Testis (tissue), 2 donors: ENCODE data around the gene SPON1.

ENCODE experiments used
- POLR2A ChIP-seq: fragments of 450-650 bp; IDR thresholded peaks from one replicate; pipeline ENCODE4 v1.6.1; 2017; ENCODE audit warnings: antibody characterized with exemption, mild to moderate bottlenecking, moderate library complexity
- TF ChIP-seq, protein P1 (sequence below), 3 experiments: fragments of 450-650 bp in 2 of 3; fragments of 200-600 bp in 1 of 3; sonication (generic) in 1 of 3; IDR thresholded peaks; one replicate each; pipeline ENCODE4 v1.5.1; 2016 to 2019; ENCODE audit warnings: antibody characterized with exemption in 3 of 3, mild to moderate bottlenecking in 2 of 3, moderate library complexity in 1 of 3

DNA sequence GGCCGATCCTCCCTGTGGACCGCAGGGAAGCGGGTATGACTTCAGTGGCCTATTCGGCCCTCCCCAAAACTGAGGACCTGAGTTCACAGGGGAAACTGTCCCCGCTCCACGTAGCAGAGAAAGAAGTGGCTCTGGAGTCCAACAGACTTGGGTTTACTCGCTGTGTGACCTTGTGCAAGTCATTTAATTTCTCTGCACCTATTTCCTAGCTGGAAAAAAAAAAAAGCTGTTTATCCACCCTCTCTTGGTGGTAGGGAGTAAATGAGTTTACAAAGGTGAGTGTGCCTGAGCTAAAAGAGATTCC lies 2.2 kb downstream of the SPON1 start:
- no peak for TF ChIP-seq POLR2A
- TF ChIP-seq, protein P1, sequence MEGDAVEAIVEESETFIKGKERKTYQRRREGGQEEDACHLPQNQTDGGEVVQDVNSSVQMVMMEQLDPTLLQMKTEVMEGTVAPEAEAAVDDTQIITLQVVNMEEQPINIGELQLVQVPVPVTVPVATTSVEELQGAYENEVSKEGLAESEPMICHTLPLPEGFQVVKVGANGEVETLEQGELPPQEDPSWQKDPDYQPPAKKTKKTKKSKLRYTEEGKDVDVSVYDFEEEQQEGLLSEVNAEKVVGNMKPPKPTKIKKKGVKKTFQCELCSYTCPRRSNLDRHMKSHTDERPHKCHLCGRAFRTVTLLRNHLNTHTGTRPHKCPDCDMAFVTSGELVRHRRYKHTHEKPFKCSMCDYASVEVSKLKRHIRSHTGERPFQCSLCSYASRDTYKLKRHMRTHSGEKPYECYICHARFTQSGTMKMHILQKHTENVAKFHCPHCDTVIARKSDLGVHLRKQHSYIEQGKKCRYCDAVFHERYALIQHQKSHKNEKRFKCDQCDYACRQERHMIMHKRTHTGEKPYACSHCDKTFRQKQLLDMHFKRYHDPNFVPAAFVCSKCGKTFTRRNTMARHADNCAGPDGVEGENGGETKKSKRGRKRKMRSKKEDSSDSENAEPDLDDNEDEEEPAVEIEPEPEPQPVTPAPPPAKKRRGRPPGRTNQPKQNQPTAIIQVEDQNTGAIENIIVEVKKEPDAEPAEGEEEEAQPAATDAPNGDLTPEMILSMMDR (IDR thresholded peaks at IDR 0.05), result no peak
